ENCODE results near the gene GPR173.

The GPR173 gene

GRCh38 chrX:53089925-53090324 lies 41.3 kb downstream of the GPR173 start:
- no peak for DNase-seq (ENCODE audit: low spot score)

- no peak for DNase-seq (ENCODE audit: low spot score)
These were observed 42.8 kb downstream of the GPR173 start for GRCh38 chrX:53091354-53091753.

- peak; percentile 73 for DNase-seq (ENCODE audit: low spot score)
These were observed 44.6 kb downstream of the GPR173 start for GRCh38 chrX:53093177-53093655.

- peak; percentile 88 for DNase-seq (ENCODE audit: low spot score)
These were observed 45.4 kb downstream of the GPR173 start, which contains the start of gene KANTR for GRCh38 chrX:53093748-53094581. TSS of gene KANTR (plus strand) at chrX:53094142. CDS start at chrX:53124273, 30,131 bp downstream.

GRCh38 chrX:53094582-53094905 lies 46.0 kb downstream of the GPR173 start:
- no peak for DNase-seq (ENCODE audit: low spot score)

GRCh38 chrX:53095796-53096195 lies 47.2 kb downstream of the GPR173 start:
- no peak for DNase-seq (ENCODE audit: low spot score)

GRCh38 chrX:53114864-53115549 lies 66.4 kb downstream of the GPR173 start:
- DNase-seq (ENCODE audit: low spot score), result no peak

GRCh38 chrX:53115550-53115874 lies 66.9 kb downstream of the GPR173 start:
- DNase-seq (ENCODE audit: low spot score), result no peak

- DNase-seq (ENCODE audit: low spot score), result no peak
These were observed 67.5 kb downstream of the GPR173 start for GRCh38 chrX:53116101-53116500.

- no peak for DNase-seq (ENCODE audit: low spot score)
These were observed 73.4 kb downstream of the GPR173 start for GRCh38 chrX:53122013-53122412.

GRCh38 chrX:53125506-53125905 lies 76.9 kb downstream of the GPR173 start:
- DNase-seq (ENCODE audit: low spot score), result no peak

GRCh38 chrX:53126377-53126776 lies 77.8 kb downstream of the GPR173 start:
- no peak for DNase-seq (ENCODE audit: low spot score)

GRCh38 chrX:53128097-53128749 lies 79.6 kb downstream of the GPR173 start:
- DNase-seq (ENCODE audit: low spot score), result no peak
